Epithelial cell of prostate (primary cell): Measurements from ENCODE around the gene SLC12A2.

Source experiments
- DNase-seq: peaks from one replicate; pipeline ENCODE4 v3.0.0-alpha.2; 2011; ENCODE audit warnings: low read depth, low spot score
- H3K27ac ChIP-seq: fragments of 450-650 bp; 2 replicates; pipeline ENCODE4 v1.5.1; 2017; ENCODE audit warnings: mild to moderate bottlenecking

Gene SLC12A2

DNA sequence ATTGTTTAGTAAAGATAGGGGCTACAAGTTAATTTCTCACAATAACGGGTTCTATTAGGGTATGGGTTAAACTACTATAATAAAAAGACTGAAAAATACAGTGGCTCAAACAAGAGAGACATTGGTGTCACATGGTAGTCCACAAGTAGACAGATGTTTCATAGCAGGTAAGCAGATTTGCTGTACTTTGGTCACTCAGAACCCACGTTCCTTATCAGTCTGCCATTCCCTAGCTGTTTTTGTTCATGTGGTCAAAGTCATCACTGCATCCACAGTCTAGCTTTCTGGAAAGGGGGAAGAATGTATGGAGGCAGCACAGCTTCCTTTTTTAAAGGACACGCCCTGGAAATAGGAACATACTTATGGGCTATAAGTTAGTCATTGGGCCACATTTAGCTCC lies 73.0 kb downstream of the SLC12A2 start:
- no peak for DNase-seq
- no peak overlapping the region for H3K27ac ChIP-seq

DNA sequence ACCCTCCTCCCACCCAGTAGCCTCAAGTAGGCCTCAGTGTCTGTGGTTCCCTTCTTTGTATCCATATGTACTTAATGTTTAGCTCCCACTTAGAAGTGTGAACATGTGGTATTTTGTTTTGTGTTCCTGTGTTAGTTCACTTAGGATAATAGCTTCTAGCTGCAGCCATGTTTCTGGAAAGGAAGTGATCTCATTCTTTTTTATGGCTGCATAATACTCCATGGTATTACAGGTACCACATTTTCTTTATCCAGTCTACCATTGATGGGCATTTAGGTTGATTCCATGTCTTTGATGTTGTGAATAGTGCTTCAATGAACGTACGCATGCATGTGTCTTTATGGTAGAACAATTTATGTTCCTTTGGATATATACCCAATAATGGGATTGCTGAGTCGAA lies 74.8 kb downstream of the SLC12A2 start:
- DNase-seq = no peak
- H3K27ac ChIP-seq = no peak overlapping the region

DNA sequence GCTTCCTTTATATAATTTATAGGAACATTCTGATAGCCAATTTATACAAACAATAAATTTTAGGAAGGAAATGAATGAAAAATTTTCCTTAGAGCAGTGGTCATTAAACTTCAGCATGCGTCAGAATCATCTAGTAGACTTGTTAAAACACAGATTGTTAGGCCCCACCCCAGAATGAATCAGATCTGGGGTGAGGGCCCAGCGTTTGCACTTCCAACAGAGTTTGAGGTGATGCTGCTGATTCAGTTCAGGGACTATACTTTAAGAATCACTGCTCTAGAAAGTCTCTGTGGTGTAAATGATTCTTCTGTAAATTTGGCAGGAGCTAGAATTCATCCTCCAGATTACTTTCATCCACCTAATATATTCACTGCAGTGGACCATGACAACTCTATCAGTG lies 80.4 kb downstream of the SLC12A2 start:
- peak; percentile 53 for DNase-seq
- H3K27ac ChIP-seq = no peak overlapping the region

DNA sequence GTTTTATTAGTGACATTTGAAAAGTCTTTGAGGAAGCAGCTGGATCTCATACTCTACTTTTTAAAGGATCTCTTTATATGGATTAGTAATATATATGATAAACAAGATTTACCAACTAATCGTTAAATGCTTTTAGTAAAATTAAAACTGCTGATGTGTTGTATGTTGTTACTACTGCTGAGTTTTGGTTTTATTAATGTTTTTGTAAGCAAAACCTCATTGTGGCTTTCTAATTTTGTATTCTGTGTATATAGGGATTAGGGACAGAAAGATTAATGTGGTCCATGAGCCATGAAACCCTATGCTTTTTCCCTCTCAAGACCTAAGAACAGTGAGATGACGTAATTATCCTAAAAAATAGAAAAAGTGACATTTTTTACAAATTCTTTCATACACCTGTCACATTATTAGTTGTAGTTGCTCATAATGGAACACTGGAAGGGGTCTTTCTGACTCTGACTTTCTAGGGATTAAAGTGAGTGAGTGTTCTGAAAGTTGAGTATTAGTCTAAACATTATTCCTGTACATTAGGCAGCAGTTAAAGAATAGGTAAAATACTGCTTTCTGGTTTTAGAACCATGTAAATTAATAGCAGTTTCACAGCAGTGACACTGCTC lies 85.9 kb downstream of the SLC12A2 start:
- no peak overlapping the region for H3K27ac ChIP-seq
- DNase-seq = no peak

DNA sequence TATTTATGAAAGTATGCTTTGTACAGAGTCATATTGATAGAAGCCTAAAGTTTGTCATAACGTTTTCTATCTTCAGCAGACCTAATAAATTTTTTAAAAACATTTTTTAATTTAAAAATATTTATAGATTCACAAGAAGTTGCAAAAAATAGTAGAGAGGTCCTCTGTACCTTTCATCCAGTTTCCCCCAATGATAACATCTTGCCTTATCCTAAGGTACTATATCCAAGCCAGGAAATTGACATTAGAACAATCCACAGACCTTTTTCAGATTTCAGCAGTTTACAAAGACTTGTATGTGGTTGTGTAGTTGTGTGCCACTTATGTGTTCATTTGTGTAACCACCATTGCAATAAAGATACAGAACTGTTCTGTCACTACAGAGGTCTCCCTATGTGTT lies 88.5 kb downstream of the SLC12A2 start:
- no peak for DNase-seq
- no peak overlapping the region for H3K27ac ChIP-seq

DNA sequence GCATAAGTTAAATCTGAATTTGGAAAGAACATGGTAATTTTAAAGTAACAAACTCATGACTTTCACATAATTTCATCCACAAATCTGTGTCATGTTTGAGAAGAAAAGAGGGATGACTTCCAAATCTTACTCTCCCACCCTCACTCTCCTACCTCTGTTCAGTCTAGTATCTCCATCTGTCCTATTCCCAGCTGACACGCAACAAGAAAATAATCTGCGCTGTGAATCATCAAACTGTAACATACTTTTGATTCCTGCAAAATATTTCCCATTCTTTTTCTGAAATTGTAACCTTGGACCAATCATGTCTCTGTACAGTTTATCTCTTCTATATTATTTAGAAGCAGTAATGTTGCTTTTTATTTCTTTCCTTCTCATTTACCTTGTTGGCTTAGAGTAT lies 91.4 kb downstream of the SLC12A2 start:
- H3K27ac ChIP-seq = no peak overlapping the region
- DNase-seq = no peak

DNA sequence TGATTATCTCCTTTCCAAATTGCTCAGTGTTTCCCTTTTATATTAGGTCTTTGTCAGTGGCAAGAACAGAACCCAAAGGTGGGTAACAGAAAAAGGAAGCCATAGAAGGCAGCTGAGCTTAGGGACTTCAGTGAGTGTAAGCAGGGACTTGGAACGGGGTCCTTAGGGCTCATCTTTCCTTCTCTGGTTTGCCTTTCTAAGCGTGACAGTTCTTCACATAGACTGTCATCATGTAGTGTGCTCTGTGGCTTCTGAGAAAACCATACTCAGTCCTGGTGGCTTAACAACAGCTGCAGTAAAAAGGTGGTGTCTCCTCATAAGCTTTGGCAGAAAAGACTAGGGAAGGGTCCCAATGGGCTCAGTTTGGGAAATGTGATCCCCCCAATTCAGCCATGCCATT lies 108.8 kb downstream of the SLC12A2 start:
- no peak for DNase-seq
- no peak overlapping the region for H3K27ac ChIP-seq

DNA sequence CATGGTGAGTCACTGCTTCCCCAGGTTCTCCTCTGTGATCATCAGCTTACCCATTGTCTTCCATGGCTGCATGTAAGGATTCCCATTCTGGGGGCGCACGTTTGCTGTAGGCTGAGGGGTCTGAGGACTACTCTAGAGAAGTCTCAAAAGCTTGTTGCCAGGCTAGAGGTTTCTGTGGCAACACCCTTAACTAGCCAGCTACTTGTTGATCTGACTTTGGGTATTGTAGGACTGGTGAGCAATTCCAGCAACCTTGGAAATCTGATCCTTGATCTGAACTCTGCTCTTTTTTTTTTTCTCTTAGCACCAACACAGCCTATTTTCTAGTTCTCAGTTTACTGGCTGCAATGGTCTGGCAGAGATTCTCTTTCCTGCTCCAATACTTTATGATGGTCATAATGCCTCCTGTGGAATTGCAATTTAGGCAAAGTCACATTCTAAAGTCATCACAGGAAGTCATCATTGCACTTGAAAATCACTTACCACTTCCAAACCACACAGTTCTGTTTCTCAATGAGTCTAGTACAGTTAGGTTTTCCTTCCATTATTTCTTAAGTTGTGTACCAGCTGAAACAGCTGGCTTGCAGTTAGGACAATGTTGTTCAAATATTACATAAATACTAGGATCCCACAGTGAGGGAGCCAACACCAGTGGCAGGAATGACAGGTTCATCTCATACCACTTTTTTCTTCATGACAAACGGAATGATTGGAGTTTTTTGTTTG lies 110.3 kb downstream of the SLC12A2 start:
- no peak for DNase-seq
- no peak overlapping the region for H3K27ac ChIP-seq

DNA sequence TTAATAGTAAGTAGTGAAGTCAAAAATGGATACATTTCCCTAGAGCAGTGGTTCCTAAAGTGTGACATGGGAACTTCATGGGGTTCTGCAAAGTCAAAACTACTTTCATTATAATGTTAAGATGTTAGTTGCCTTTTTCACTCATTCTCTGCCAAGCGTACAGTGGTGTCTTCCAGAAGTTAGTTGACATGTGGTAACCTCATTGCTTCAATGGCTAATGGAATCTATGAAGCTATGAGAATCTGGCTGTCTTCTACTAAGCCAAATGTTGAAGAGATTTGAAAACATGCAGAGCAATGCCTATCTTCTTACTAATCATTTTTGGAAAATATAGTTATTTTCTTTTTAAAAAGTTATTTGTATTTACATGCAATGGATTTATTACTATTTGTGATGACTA lies 111.8 kb downstream of the SLC12A2 start:
- DNase-seq = no peak

DNA sequence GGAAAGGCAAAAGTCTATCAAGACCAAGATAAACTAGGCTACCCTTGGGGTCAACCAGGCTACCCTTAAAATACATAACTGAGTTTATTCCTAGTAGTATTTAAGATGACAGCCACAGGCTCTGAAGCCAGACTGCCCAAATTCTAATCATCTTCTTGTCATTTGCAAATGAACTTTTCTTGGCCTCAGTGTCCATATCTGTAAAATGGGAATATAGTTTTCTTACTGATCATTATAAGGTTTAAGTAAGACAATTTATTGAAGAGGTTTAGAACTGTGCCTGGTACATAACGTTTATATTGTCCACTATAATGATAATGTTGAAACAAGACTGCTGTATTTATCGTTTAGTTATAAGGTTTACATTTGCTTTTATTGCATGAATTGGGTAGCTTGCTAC lies 112.5 kb downstream of the SLC12A2 start:
- DNase-seq = no peak
- no peak overlapping the region for H3K27ac ChIP-seq

More for the DNA sequence above, 111.8 kb downstream of the SLC12A2 start:
- H3K27ac ChIP-seq = no peak overlapping the region

DNA sequence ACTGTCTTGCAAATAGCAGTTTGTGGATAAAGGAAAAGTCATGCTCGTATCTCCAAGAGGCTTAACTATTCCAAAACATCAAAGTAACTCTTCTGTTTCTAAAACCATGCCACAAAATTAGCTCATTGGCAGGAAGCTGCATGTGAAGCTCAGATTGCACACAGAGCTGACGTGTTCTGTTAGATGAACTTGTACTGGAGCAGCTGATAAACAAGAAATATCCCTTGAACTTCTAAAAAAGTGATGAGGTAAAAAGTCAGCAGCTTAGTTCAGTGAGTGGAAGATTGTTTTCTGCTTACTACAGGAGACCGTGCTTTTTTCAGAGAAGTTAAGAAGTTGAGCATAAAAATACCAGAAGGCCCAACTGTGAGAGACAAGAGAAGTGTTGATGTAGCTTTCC lies 113.2 kb downstream of the SLC12A2 start:
- DNase-seq = no peak
- H3K27ac ChIP-seq = no peak overlapping the region

DNA sequence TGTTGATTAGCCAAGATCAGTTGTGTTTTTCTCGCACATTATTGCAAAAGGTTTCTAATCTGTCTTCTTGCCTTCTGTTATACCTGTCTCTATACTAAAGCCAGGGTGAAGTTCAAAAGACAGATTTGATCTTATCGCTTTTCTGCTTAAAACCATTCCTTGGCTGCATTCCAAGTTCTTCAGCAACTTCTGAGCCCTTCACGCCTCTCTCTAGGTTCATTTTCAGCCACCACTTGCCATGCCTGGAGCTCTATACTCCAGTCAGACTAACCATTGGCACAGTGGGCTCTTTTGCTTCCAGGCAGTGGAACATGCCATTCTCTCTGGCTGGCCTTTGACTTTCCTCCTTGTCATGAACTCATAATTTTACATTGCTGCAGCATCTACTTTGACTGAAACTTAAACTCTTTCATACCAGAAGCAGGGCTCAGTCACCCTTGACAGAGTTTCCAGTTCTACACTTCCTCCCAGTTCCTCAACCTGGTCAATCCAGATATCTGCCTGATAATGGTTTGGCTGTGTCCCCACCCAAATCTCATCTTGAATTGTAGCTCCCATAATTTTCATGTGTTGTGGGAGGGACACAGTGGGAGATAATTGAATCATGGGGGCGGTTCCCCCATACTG lies 114.4 kb downstream of the SLC12A2 start:
- H3K27ac ChIP-seq = no peak overlapping the region
- no peak for DNase-seq

DNA sequence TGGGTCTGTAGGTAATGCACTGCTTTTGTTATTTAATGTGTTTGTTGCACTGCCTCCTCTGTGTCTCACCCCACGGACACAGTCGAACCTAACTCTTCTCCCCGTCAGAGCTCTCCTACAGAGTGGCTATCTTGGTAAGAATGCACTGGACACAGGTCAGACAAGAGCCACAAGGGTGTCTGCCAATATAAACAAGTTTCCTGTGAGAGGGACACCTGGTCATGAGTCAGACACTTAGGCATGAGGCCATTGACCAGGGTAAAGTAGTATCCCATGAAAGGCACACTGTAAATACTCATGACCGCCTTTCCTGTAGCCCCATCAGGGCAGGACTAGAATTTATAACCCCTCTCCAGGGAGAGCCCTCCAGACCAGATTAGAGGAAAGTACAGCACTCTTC lies 115.5 kb downstream of the SLC12A2 start:
- DNase-seq = no peak
- peak overlapping the region; percentile 28 for H3K27ac ChIP-seq

DNA sequence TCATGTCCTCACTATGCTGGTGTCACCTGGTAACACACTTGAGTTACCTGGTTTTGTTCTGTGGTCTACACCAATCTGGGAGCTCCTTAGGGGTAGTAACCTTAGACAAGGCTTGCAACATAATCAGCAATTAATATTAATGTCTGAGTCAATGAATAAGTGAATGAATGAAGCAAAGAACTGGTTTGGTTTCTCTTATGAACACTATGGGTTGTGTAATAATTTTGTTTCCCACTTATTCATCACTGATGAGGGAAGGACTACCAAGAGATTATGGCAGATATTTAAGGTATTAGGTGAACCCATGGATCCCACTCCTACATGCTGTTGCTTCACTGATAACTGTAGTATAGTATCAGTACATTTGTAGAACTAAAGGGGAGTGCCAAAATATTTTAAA lies 116.0 kb downstream of the SLC12A2 start:
- peak; percentile 53 for DNase-seq
- peak overlapping the region; percentile 28 for H3K27ac ChIP-seq

DNA sequence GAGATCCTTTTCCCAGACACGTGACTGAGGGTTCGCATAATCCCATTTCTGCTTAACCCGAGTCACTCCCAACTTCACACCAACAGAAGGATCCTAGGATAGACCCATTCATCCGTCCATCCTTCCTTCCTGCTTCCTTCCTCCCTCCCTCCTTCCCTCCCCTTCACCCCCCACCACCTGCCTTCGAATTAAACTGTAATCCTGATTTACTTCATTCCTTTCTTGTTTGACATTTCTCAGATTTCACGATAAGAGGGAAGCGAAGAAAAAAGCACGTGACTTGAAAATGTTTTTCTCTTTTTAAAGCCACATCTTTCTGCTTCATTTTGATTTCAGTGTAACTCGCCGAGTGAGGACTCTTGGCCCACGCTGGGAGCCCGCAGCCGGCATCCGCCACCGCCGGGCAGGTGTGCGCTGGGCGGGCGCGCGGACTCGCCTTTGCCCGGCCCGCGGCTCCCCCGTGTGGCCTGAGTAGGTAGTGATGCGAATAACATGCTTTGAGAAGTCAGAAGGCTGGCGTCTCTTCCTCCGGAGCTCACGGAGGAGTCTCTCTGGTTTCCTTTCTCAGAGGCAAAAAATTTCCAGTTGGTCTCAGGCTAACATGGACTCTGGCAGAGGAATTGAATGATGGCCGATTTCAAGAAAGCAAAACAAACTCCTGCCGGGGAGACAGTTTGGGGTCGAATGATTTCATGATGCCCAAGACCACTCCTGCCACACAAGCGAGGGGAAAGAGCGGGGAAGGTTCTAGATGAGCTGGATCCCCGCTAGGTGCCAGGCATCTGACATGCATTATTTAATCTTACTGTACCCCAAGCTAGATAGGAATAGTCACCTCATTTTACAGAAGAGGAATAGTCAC lies 117.7 kb downstream of the SLC12A2 start:
- H3K27ac ChIP-seq = no peak overlapping the region
- no peak for DNase-seq

DNA sequence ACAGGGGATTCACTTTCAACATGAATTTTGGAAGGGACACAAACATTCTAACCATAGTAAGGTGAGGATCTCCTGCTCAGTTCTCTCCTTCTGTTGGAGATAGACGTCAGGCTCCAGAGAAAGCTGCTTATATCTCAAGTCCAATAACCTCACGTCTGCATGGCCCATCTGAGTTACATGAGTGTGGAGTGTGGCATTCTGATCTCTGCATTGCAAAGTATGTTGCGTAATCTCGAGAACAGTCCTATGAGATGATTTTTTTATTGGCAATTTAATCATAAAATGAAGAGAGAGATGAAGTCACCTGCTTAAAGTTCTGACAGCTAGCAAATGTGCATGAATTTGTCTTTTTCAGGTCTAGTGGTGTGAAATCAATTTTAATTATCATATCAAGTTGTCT lies 118.8 kb downstream of the SLC12A2 start:
- no peak for DNase-seq
- H3K27ac ChIP-seq = no peak overlapping the region

DNA sequence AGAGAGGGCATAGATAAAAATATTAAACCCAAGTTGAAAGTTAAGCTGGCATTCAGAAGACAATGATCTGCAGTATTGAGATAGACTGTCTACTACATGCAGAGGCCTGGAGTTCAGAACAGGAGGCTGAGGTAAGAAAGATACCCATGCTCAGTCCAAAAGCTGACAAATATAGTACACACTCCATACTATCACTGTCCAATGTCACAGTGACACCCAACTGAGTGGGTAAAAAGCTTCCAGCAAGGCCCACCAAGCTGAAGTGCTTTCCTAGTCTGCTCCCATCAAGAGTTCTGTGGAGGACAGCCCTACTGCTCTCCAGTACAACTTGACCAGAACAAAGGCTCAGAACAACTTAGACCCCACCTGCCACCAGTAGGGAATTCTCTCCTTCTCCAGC lies 124.9 kb downstream of the SLC12A2 start:
- no peak overlapping the region for H3K27ac ChIP-seq
- no peak for DNase-seq

DNA sequence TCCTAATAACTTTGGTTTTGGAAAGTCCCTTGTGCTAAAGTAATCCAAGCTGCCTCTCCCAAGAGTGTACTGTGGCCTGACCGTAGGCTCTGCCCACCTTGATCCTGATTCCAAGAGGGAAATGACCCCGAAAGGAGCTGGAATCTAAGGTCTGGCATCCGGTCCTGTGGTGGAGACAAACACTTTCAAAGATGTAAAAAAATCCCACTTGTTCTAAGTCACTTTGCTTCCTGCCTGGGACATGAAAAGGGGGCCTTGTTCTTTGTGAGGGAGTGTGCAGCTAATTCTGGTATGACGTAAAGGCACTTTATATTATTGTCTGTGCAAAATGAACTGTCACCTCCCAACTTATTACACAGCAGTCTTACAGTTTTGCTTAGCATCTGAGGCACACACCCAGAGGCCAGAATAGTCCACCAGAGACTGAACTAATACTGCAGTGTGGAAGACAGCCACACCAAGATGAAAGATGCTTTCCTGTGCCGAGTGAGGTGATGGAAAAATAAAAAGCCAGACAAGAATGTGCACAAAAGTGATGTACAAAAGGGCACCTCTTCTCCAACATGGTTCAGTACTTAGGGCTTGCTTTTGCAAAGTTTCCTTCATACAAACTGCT lies 128.7 kb downstream of the SLC12A2 start:
- DNase-seq = no peak
- H3K27ac ChIP-seq = no peak overlapping the region

DNA sequence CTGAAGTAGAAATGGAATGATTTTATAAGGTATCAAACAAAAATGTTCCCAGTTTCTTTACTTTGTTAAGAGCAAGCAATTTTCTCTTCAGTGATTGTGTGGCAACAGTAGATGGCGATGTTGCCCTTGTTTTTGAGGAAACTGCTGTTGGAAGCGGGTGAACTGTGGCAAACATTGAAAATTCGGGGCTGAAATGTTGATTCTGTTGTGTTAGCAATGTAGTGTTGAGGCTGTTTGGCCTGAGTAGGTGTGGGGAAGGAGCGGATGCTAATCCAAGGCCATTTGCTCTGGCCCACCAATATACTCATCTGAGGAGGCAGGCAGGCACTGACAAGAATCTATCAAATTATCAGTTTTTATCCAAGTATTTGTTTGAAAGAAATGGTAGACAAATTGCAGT lies 129.8 kb downstream of the SLC12A2 start:
- DNase-seq = no peak
- H3K27ac ChIP-seq = no peak overlapping the region

DNA sequence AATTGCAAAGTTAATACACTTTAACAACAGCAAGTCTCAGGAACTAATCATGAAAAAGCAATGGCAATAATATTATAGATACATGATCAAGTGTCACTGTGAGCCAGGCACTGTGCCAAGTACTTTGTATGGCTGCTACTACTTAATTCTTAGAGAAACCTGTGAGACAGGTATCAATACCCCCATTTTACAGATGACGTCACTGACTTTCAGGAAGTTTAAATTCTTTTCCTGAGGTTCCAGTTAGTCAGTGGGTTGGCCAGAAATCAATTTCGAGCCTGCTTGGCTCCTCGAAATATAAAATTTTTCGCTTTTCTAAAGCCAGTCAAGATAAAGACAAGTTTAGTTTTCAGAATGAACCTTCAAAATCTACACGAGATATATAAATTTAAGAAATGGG lies 130.3 kb downstream of the SLC12A2 start:
- no peak overlapping the region for H3K27ac ChIP-seq
- DNase-seq = no peak
